ENCODE measurements around the gene ARPC5.

Gene ARPC5

GRCh38 chr1:183590244-183591191 is 45.1 kb downstream of the ARPC5 start, which contains the start of gene NCF2:
Gene NCF2 (minus strand): TSS chr1:183590459. CDS start chr1:183590329, 130 bp downstream.
- TF ChIP-seq, protein P1, sequence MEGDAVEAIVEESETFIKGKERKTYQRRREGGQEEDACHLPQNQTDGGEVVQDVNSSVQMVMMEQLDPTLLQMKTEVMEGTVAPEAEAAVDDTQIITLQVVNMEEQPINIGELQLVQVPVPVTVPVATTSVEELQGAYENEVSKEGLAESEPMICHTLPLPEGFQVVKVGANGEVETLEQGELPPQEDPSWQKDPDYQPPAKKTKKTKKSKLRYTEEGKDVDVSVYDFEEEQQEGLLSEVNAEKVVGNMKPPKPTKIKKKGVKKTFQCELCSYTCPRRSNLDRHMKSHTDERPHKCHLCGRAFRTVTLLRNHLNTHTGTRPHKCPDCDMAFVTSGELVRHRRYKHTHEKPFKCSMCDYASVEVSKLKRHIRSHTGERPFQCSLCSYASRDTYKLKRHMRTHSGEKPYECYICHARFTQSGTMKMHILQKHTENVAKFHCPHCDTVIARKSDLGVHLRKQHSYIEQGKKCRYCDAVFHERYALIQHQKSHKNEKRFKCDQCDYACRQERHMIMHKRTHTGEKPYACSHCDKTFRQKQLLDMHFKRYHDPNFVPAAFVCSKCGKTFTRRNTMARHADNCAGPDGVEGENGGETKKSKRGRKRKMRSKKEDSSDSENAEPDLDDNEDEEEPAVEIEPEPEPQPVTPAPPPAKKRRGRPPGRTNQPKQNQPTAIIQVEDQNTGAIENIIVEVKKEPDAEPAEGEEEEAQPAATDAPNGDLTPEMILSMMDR (IDR thresholded peaks at IDR 0.05) = peak; percentile 60
- no peaks in the 10 kb centered on the region for H3K27me3 ChIP-seq
- H3K4me1 ChIP-seq (ENCODE audit: control insufficient read depth in 1 of 2, insufficient read depth in 1 of 2, low read depth in 1 of 2, low read length in 1 of 2) = peaks cover 70 to 85% of the 10 kb centered on the region in 2 experiments
- peak within 1 kb of the TSS; percentile 100 for H3K27ac ChIP-seq
- no peaks in the 10 kb centered on the region for H3K9me3 ChIP-seq
- peak within 1 kb of the TSS; percentile 83 to 91 for H3K4me3 ChIP-seq (ENCODE audit: low read depth in 1 of 2, low read length in 1 of 2)
- H3K36me3 ChIP-seq = peaks cover 29% of the 10 kb centered on the region

DNA sequence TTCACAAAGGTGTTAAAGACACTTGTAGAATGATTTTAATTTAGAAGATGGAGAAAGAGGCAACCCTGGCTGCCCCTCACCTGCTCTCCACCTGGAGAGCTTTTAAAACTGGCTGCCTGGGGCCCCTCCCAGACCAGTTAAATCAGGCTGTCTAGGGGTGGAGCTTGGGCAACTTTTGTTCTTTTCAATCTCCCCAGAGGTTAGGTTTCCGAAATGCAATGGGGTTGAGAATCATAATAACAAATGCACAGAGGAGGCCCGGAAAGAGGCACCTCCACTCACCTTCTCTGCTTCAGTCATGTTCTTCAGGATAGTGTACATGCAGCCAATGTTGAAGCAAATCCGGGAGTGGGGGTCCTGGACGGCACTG is 45.7 kb downstream of the ARPC5 start:
- Histone ChIP-seq H3K27ac (peak overlapping the region; percentile 100), H3K4me1 (ENCODE audit: control insufficient read depth in 1 of 2, insufficient read depth in 1 of 2, low read depth in 1 of 2, low read length in 1 of 2) (peaks cover 77 to 92% of the 10 kb centered on the region in 2 experiments), H3K4me3 (ENCODE audit: low read depth in 1 of 2, low read length in 1 of 2) (peak overlapping the region; percentile 83 to 91), H3K27me3 (no peaks in the 10 kb centered on the region), H3K9me3 (no peaks in the 10 kb centered on the region), H3K36me3 (peaks cover 36% of the 10 kb centered on the region)
- TF ChIP-seq, protein P1 (IDR thresholded peaks at IDR 0.05) = no peak

DNA sequence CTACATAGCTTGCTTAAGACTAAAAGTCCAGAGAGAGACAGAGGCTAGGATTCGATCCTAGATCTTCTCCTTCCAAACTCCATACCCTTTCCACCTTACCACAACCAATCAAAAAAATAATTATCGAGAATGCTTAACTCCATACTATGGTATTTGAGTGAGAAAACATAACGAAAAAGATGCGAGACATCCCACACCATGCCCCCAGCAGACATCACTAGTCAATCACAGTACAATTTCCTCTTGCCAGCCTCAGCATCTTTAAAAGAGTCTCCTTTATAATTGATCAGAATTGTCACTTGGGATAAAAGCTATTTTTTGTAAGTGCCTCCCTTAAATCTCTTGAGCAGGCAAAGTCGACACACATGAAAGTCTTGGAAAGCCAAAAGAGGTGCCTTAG is 46.2 kb downstream of the ARPC5 start:
- Histone ChIP-seq H3K9me3 (no peaks in the 10 kb centered on the region), H3K4me3 (ENCODE audit: low read depth in 1 of 2, low read length in 1 of 2) (peak overlapping the region; percentile 83 to 91), H3K36me3 (peaks cover 41% of the 10 kb centered on the region), H3K27me3 (no peaks in the 10 kb centered on the region), H3K4me1 (ENCODE audit: control insufficient read depth in 1 of 2, insufficient read depth in 1 of 2, low read depth in 1 of 2, low read length in 1 of 2) (peaks cover 77 to 96% of the 10 kb centered on the region in 2 experiments), H3K27ac (peak overlapping the region; percentile 100)
- TF ChIP-seq, protein P1 (IDR thresholded peaks at IDR 0.05) = no peak

- peaks cover 77 to 96% of the 10 kb centered on the region in 2 experiments for H3K4me1 ChIP-seq (ENCODE audit: control insufficient read depth in 1 of 2, insufficient read depth in 1 of 2, low read depth in 1 of 2, low read length in 1 of 2)
- H3K27ac ChIP-seq = peak overlapping the region; percentile 100
- TF ChIP-seq, protein P1 (IDR thresholded peaks at IDR 0.05) = no peak
- H3K4me3 ChIP-seq (ENCODE audit: low read depth in 1 of 2, low read length in 1 of 2) = peak overlapping the region; percentile 83 to 91
- H3K36me3 ChIP-seq = peaks cover 46% of the 10 kb centered on the region
- no peaks in the 10 kb centered on the region for H3K27me3 ChIP-seq
- no peaks in the 10 kb centered on the region for H3K9me3 ChIP-seq
Measured at GRCh38 chr1:183588827-183589226, 46.8 kb downstream of the ARPC5 start.

DNA sequence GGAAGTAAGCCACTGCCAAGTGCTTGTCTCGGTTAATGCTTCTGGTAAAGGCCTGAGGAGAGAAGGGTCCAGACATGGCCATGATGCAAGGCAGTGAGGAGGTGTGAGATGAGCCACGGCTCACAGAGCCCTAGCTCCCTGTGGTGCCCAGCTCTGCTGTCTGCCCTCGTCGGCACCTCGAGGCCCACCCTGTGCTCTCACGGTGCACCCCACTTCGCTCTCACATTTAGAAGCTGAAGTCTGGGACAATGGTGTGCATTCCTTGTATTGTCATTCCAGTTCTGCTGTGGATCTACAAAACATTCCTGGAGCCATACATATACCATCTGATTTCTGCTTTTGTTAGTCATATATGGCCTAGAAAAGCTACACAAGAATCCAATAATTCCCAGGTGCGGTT is 48.7 kb downstream of the ARPC5 start:
- Histone ChIP-seq H3K9me3 (no peaks in the 10 kb centered on the region), H3K27ac (peak overlapping the region; percentile 100), H3K4me1 (ENCODE audit: control insufficient read depth in 1 of 2, insufficient read depth in 1 of 2, low read depth in 1 of 2, low read length in 1 of 2) (peaks cover 77 to 96% of the 10 kb centered on the region in 2 experiments), H3K36me3 (peaks cover 65% of the 10 kb centered on the region), H3K27me3 (no peaks in the 10 kb centered on the region), H3K4me3 (ENCODE audit: low read depth in 1 of 2, low read length in 1 of 2) (peak overlapping the region; percentile 83 to 91)
- TF ChIP-seq, protein P1 (IDR thresholded peaks at IDR 0.05) = no peak
